NCI-H2081 (cell line): ENCODE results near the gene PA2G4.

ENCODE experiments used
- DNase-seq, 2 experiments: peaks; one replicate each; lab custom pipeline; 2025; lab: John Stamatoyannopoulos, UW

Gene PA2G4

DNA sequence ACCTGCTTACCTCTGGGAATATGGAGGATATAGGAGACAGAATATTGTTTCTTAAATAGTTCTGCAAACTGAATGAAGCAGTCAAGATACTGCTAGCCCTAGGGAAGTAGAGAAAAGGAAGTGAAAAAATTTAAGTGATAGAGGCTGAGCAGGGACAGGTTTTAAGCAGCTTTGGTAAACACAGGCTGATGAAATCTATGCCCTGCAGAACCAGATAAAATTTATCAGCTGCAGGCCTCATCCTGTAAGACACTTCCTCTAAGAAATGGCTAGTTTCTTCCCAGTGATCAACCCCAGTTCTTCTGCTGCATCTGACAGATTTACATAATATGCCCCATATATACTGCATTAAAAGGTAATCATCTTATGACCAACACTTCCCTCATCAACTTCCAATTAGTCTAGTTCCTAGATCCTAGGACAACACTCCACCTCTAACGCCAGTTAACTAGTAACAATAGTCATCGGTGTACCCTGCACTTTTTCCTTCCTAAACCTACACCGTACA, 22.4 kb downstream of the PA2G4 start:
- no peak for DNase-seq

DNA sequence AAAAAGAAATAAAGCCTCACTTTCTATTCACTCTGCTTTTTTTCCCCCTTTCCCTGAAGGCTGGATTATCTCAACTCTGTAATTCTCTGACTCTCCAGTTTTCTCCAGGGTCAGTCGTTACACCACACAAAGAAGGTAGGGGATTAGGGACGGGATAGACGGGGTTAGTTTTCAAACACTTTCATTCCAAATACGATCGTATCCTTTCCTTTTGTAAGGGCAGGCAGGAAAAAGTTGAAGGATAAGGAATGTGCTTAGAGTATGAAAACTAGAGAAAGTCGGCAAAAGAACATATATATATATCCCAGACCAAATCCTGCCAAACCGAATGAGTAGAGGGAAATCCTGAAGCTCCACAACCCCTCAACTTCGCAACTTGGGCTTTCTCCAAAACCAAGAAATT, 23.1 kb downstream of the PA2G4 start:
- DNase-seq, result no peak

DNA sequence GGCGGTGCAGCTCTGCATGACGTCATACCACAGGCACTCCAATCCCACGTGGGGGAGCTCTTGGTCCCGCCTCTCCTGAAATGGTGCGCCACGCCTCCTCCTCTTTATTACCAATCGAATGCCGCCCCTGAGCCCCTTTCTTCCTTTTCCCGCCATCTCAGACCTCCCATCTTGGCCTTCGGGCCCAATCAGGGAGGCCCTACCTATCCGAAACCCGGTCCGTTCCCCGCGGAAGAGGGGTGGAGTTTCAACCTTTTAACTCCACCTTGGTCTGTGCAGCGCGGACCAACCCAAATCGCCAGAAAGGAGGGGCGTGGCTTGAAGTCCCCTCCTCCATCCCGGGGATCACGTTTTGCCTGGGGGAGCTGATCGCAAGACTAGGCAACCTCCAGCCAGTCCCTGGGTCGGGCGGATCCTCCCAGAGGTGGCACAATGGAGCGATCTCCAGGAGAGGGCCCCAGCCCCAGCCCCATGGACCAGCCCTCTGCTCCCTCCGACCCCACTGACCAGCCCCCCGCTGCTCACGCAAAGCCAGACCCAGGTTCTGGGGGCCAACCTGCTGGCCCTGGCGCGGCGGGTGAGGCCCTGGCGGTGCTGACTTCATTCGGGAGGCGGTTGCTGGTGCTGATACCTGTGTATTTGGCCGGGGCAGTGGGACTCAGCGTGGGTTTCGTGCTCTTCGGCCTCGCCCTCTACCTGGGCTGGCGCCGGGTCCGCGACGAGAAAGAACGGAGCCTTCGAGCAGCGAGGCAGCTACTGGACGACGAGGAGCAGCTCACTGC, 23.7 kb downstream of the PA2G4 start, which contains the start of gene ESYT1:
ESYT1 (plus strand) TSS at position 380 of the 782 bp plus-strand sequence; CDS start at position 433, 53 bp downstream.
- peak; percentile 99 for DNase-seq

DNA sequence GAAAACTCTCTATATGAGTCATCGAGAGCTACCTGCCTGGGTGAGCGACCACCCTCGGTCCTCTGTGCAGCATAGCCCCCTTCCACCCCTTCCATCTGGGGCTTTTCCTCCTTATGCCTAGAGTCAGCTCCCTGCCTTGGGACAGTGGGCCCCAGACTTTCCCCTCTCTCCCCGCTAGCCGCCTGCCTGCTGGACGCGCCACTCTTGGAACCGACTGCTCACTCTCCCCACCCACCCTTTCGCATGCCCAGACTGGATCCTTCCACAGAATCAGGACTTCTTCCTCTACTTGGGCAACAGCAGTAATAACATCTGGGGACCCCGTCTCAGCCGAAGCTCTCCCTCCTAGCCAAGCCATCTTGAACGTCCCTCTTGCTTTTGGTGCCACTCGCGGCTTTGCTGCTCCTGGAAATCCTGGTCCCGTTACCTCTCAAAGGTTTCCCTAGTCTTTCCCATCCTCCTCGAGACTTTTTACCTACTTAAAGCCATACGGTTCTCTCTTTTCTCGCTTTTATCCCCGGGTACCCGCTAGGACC, 24.4 kb downstream of the PA2G4 start:
- no peak for DNase-seq

DNA sequence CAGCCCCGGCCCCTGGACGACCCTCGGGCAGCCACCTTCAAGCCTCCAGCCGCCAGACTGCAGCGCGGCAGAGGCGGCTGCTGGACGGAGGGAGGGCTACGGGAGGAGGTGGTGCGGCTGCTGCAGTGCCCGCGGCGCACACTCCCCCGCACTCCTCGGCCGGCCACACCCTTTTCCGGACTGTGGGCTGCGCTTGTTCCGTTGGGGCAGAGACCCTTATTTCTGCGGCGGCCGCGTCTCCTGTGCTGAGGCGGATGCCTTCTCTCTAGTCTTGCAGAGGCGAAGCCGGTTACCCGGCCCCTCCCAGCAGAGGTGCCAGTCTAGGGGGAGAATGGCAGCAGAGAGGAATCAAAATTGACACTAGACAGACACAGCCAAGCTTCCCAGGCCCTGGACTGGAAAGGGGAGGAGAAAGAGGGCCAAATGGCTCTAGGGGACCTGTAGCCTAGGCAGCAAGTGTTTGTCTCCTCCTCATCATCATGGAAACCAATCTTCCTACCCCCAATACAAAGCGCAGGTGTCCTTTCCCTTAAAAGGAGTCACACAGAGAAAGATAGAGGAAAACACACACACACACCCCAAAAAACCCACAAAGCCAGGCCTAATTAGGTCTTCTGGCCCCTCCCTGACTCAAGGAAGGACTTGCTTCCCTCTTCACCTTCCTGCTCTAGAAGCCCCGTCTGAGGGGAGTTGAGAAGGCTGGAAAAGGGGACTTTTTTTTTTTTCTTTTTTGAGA, 25.0 kb downstream of the PA2G4 start:
- DNase-seq, result peak in 1 of 2 experiments; percentile 64

DNA sequence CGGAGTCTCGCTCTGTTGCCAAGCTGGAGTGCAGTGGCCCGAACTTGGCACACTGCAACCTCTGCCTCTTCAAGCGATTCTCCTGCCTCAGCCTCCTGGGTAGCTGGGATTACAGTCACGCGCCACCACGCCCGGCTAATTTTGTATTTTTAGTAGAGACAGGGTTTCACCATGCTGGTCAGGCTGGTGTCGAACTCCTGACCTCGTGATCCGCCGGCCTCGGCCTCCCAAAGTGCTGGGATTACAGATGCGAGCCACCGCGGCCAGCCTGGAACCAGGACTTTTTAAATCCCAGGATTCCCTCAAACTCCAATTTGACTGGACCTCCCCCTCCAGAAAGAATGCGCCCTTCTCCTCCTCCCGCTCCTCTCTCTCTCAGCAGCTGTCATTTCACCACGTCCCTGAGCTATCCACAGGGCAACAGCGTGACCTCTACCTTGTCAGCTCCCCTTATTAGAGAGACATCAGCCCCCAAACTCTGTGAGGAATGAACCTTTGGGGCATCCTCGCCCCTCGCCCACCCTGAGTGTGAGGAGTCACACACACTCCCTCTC, 25.7 kb downstream of the PA2G4 start:
- no peak for DNase-seq

DNA sequence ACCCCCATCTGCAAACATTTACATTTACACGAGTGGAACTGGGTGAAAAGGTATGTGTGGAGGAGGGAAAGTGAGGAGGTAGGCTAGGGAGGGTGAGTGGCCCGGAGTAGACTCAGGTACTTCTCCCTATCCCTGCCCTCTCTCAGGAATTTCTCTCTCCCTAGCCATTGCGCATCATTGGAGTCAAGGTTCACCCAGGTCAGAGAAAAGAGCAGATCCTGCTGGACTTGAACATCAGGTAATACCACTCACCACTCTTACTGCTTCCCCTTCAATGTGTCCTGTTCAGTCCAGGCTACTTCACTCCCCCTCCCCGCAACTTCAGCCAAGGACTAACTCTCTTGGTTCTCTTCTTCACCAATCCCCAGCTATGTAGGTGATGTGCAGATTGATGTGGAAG, 26.5 kb downstream of the PA2G4 start:
- DNase-seq, result no peak

DNA sequence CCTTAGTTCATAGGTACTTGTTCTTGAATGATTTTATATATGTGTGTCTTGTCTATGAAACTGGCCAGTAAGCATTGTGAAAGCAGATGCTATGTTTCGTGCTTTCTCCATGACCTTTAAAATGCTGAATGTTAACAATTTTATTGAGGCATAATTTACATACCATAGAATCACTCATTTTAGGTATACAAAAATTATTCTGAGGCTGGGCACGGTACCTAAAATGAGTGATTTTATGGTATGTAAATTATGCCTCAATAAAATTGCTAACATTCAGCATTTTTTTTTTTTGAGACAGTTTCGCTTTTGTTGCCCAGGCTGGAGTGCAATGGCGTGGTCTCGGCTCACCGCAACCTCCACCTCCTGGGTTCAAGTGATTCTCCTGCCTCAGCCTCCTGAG, 30.5 kb downstream of the PA2G4 start:
- DNase-seq, result no peak

DNA sequence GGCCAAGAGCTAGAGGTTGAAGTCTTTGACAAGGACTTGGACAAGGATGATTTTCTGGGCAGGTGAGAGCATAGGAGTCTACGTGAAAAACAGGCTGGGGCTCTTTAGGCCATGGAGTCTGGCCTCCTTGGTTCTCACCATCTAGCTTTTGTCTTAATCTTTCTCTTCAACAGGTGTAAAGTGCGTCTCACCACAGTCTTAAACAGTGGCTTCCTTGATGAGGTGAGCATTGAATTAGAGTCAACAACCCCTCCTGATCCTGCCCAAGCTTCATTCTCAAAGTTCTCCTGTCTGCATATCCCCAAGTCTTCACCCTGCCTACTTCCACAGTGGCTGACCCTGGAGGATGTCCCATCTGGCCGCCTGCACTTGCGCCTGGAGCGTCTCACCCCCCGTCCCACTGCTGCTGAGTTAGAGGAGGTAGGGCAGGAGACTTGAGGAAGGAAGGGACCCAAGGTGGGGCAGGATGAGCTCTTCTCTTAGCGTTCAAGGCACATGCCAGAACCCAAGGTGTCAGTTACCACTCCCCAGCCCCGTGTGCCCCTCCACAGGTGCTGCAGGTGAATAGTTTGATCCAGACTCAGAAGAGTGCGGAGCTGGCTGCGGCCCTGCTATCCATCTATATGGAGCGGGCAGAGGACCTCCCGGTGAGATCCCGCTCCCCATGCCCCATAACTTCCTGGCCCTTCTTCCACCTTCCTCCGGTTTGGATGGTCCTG, 33.7 kb downstream of the PA2G4 start:
- no peak for DNase-seq

DNA sequence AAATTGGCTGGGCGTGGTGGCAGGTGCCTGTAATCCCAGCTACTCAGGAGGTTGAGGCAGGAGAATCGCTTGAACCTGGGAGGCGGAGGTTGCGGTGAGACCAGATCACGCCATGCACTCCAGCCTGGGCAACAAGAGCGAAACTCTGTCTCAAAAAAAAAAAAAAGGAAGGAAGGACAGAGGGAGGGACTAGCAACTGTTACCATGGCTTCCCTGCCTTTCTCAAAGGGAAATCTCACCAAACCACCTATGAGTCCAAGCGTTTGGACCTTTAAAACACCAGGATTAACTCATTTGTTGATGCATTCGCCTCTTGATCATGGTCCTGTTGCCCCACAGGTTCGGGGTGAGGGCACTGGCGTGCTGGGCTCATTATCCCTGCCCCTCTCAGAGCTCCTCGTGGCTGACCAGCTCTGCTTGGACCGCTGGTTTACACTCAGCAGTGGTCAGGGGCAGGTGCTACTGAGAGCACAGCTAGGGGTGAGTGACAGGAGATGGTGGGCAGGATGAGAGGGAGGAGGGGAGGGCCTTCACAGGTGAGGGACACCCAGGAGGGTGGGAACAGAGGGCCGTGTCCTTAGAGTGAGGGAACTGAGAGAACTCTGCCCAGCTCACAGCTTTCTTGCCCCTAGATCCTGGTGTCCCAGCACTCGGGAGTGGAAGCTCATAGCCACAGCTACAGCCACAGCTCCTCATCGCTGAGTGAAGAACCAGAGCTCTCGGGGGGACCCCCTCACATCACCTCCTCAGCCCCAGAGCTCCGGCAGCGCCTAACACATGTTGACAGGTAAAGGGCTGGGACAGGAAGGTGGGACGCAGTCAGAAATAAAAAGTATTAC, 37.8 kb downstream of the PA2G4 start:
- DNase-seq, result no peak

DNA sequence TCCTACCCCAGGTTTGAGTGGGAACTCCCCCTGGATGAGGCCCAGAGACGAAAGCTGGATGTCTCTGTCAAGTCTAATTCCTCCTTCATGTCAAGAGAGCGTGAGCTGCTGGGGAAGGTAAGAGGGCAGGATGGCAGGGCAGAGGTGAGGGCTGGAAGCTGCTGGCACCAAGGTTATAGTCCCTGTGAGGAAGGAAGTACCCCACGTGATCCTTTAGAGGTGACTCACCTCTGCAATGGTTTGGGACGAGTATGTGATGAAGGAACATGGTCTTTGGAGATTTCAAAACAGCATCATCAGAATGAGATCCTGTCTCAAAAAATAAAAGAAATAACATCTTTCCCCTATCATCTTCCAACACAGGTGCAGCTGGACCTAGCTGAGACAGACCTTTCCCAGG, 38.9 kb downstream of the PA2G4 start:
- no peak for DNase-seq

DNA sequence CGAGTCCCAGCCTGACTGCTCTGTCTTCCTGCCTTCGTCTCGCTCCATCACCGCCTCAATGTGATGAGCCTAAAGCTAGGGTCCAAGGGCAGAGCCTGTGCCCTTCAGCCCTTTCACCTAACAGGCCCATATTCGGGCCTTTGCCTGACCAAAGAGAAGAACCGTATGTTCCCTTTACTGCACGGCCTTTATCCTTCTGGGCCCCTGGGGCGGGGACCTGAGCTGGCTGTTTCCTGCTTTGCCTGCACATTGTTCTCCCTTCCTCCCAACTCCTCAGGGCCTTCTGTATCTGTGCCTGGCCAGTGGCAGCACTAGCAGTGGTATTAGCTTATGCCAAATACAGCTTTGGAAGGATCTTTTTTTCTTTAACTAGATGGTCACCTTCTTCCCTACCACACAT, 39.5 kb downstream of the PA2G4 start:
- DNase-seq, result no peak

DNA sequence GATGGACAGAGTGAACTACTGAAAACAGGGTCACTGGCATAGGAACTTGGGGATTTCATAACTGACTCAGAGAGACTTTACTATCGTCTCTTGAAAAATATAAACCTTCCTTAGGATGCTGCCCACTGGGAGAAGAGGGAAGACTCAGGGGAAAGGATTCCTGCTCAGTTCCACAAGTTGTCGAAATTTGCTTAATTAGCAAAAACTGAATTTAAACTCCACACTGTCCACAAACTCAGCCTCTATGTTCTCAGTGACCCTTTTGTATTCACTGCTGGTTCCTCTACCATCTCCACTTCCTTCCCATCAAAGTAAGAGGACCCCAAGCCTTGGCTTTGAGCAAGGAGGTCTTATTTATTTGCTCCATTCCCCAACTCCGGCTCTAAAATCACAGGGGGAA, 40.9 kb downstream of the PA2G4 start:
- no peak for DNase-seq

DNA sequence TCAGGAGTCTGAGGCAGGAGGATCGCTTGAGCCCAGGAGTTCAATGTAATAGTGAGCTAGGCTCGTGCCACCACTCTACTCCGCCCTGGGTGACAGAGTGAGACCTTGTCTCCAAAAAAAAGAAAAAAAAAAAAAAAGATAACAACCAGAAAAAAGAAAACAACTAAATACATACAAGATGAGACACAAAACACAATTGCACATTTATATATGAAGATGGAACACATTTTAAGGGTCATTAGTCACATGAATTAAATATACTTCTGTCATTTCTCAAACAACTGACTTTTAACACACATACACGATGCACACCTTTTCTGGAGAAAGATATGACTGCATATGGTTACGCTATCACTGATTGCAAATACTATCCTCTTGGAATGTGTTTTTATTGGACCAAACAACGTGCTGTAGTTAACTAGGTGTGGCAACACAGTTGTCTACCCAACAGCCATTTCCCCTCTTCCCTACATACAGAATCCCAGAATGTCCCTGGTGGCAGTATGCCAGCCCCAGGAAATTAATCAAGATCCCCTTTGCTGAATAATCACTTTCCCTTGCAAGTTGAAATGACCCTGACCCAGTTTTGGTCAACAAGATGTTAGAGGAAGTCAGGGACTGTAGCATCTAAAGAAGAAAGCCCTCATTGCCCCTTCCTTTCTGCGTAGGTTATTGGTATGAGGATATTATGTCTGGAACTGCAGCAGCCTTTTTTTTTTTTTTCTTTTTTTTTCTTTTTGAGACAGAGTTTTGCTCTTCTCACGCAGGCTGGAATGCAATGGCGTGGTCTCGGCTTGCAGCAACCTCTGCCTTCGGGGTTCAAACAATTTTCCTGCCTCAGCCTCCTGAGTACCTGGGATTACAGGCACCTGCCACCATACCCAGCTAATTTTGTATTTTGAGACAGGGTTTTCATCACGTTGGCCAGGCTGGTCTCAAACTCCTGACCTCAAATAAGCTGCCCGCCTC, 42.4 kb downstream of the PA2G4 start:
- DNase-seq, result no peak

DNA sequence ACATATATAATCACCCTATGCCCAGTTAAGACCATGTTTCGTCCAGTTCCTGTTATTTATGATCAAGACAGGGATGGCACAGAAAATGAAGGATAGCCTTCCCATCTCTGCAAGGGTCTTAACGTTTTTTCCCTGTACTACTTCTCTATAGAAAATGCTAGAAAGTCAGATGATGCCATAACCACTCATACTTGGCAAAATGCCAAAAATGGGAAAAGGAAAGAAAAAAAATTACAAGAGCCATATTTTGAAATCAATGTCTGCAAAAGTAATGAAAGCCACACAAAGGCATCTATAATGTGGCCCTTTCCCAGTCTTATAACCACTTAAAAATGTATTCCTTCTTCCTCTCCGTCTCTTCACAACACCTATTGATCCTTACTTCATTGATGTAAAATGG, 46.2 kb downstream of the PA2G4 start:
- no peak for DNase-seq

DNA sequence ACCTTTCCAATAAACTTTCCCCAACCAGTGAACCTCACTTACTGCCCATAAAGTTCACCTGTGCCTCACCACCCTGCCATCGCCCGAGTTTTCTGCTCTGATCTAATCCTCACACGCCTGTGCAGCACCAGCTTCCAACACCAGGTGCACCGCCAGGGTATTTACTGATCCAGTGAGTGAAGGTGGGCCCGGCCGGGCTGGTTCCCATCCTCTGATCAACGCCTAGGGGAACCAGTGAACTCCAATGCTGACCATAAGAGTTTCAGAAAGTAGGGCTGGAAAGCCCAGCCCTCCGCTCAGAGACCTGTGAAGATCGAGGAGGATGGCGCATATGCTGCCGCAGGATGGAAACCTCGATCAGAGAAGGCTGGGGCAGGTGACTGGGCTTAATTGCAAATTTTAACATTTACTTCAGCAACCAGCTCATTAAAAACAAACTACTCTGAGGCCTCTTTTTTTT, 47.3 kb downstream of the PA2G4 start:
- peak; percentile 45 to 69 for DNase-seq

DNA sequence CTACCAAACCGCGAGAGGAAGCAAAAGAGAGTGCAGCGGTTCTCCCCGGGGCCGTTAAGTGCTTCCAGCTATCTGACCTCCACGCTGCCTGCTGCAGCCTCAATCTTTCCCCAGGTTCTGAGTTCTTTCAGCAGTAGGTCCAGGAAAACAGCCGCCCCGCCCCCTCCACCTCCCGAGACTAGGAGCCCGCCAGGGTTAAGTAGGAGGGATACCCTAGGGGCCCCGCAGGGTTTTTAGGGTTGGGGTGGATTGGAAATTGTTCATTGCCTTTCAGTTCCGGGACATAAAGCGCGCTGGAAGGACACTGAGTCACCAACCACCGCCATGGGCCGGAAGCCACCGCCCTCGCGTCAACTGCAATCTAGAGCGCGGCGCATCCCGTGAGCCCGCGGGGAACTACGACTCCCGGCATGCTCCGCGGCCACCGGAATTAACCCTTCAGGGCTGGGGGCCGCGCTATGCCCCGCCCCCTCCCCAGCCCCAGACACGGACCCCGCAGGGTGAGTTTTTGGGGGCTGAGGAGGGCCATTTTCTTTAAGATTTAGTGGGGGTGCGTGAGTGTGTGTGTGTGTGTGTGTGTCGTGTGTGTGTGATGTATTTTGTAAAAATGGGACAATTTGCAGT, 47.9 kb downstream of the PA2G4 start, which contains the start of gene MYL6B:
MYL6B (plus strand) TSS at position 456 of the 624 bp plus-strand sequence. CDS start 1,332 bp downstream, outside the sequence.
- peak; percentile 88 to 92 for DNase-seq

DNA sequence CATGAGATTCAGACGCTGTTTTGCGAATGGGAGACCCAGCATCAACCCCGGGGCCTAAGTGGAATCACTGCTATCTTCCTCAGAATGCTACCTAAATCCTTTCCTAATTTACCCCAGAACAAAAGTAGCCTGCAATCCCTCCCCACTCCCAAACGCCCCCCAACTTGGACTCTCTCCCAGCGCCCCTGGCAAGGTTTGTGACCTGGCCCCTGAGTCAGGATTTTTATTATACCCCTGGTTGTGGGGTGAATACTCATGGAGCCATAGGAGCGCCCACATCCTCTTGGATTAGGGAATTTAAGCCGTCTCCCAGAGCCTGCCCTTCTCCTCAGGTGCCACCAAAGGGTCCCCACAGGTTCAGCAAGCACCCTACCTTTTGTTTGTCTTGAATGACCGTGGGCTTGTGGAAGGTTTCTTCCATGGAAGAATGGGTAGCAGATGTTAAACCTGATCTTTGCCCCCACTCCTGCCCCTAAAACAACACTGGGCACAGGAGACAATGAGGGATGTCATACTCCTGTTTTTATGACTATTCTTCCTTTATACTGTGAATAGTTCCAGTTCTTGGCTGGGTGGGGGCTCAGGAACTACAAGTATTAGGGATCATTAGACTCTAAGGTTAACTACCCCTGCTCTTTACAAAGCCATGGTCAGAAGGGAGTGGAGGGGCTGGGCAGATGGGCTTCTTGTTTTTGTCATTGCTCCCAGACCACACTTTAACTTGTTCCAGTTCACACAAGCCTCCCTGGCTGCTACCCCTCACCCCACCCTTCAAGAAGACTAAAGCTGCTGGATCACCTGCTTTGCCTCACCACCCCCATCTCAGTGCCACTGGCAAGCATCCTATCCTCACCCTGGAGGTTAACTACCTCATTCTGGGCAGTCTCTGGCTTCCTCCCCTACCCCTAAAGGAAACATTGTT, 48.7 kb downstream of the PA2G4 start:
- no peak for DNase-seq
